22Rv1 (cell line): ENCODE measurements around the gene TTC28.

Experiments used
- H3K27ac ChIP-seq: fragments of 450-650 bp; 2 replicates; pipeline ENCODE4 v1.5.1; 2017
- CTCF ChIP-seq: fragments of 450-650 bp; IDR thresholded peaks from 2 replicates; pipeline ENCODE4 v1.5.1; 2017; ENCODE audit warnings: mild to moderate bottlenecking
- ZFX ChIP-seq: fragments of 450-650 bp; IDR thresholded peaks from 2 replicates; pipeline ENCODE4 v1.6.1; 2017; ENCODE audit warnings: antibody characterized with exemption, borderline replicate concordance

The TTC28 gene

GRCh38 chr22:28032861-28033260 is 646.8 kb downstream of the TTC28 start:
- no peak overlapping the region for H3K27ac ChIP-seq
- TF ChIP-seq CTCF (no peak), ZFX (no peak)

- TF ChIP-seq ZFX (no peak), CTCF (no peak)
- H3K27ac ChIP-seq = no peak overlapping the region
These were observed 648.2 kb downstream of the TTC28 start for GRCh38 chr22:28031383-28031922.

GRCh38 chr22:28030473-28030872 is 649.2 kb downstream of the TTC28 start:
- no peak overlapping the region for H3K27ac ChIP-seq
- TF ChIP-seq CTCF (no peak), ZFX (no peak)

GRCh38 chr22:28029956-28030355 is 649.7 kb downstream of the TTC28 start:
- no peak for TF ChIP-seq CTCF
- TF ChIP-seq ZFX = no peak
- H3K27ac ChIP-seq = no peak overlapping the region

- no peak overlapping the region for H3K27ac ChIP-seq
- TF ChIP-seq ZFX (no peak), CTCF (no peak)
These were observed 650.3 kb downstream of the TTC28 start for GRCh38 chr22:28029201-28029948.

- H3K27ac ChIP-seq = no peak overlapping the region
- no peak for TF ChIP-seq ZFX
- TF ChIP-seq CTCF = no peak
These were observed 651.9 kb downstream of the TTC28 start for GRCh38 chr22:28027453-28028448.
